T-helper 22 cell (primary cell): ENCODE data around the gene SCPEP1.
"Not testable (repeated sequence)": the region's sequence is repeated elsewhere in the genome, so short reads cannot be mapped to it uniquely, and the experiment has no call there.

ENCODE experiments used
- DNase-seq: peaks from one replicate; pipeline ENCODE4 v3.0.0-alpha.2; 2020; ENCODE audit warnings: low read depth

The SCPEP1 gene, protein sequence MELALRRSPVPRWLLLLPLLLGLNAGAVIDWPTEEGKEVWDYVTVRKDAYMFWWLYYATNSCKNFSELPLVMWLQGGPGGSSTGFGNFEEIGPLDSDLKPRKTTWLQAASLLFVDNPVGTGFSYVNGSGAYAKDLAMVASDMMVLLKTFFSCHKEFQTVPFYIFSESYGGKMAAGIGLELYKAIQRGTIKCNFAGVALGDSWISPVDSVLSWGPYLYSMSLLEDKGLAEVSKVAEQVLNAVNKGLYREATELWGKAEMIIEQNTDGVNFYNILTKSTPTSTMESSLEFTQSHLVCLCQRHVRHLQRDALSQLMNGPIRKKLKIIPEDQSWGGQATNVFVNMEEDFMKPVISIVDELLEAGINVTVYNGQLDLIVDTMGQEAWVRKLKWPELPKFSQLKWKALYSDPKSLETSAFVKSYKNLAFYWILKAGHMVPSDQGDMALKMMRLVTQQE

DNA sequence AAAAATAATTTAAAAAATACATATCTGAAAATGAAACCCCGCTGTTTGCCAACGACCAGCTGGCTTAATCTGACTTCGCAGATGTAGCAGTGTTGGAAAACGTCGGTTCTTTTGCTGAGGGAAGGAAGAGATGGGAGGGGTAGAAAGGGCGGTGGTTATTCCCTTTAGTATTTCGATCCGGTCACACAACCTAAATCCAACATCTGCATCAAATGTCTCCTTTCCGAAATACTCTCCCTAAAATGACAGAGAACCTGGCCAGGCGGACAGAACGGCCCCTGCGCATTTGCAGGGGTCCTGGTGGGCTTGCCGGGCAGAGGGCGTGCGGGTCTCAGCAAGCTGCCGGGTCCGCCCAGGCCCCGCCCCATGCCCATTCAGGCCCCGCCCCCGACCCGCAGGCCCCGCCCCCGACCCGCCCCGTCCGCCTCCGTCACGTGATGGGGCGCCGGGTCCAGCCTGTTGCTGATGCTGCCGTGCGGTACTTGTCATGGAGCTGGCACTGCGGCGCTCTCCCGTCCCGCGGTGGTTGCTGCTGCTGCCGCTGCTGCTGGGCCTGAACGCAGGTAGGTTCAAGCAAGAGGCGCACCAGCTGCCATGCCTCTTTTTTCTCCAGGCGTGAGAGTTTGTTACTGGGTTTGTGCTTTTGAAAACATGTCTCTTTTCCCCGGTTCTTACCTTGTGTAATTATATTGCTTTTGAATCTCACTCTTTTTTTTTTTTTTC lies at the start of gene SCPEP1:
Gene SCPEP1 (plus strand): TSS at position 459 of the 723 bp plus-strand sequence. CDS start 29 bp downstream, at position 488.
- DNase-seq, result peak; percentile 76

DNA sequence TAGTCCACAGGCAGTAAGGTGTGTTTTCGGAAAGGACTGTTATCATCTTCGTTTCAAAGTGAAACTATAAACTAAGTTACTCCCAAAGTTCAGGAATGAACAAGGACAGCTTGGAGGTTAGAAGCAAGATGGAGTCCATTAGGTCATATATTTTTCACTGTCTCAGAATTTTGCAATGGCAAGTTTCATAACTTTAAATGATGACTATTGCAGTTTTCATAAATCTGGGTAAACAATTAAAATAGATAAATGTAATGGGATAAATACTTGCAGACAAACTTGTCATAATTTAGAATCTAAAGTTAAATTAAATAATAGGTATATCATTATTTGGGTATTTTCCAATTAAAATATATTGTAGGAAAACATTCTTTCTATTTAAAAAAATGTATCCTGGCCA lies 49.3 kb upstream of the SCPEP1 start:
- no peak for DNase-seq

DNA sequence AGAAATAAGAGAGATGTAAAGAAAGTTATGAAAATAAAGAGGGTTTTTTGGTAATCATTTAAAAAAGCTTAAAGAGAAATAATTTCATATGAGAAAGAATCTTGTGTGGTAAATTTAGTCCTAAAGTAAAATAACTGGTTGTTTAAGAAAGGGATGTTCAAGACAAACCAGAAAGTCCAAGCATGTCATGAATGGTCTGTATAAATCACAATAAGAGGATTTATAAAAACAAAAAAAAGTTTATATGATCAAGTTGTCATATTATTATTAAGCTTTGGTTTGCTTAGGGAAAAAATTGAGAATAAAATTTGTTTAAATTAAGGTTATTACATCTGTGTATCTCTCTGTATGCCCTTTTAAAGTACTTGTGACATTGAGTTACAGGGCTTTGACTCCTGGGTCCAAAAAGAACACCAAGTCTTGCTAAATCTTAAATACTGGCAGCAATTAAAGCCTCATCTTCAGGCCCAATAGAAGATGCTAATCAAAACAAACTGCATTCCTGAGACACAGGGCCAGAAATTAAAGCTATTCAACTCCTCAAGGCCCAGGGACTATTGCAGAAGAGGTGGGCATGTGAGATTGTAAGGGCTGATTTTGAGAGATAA lies 48.5 kb upstream of the SCPEP1 start:
- no peak for DNase-seq

DNA sequence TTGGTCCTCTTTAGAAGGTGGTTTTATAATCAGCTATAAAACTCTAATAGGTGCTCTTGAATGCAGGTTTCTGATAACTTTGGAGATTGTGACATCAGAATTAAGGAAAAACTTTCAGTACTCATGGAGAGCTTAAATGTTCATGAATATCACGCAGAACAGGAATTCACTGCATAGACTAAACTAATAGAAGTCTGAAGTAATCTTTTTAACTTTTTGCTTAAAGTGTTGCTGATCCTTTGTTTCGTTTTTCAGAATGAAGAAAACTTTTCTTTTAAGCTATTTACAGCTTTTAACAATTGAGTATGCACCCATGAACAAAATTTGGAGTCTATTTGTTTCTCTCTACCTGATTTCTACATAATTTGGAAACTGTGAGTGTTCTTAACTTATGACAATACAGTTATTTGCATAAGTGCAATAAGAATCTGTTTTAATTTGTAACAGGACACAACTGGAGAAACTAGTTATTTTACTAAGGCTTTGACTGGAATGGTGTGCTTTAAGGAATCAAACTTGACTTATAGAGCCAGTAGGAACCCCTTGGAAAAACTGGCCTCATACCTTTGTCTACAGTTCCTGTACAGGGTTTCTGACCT lies 47.1 kb upstream of the SCPEP1 start:
- DNase-seq, result no peak

DNA sequence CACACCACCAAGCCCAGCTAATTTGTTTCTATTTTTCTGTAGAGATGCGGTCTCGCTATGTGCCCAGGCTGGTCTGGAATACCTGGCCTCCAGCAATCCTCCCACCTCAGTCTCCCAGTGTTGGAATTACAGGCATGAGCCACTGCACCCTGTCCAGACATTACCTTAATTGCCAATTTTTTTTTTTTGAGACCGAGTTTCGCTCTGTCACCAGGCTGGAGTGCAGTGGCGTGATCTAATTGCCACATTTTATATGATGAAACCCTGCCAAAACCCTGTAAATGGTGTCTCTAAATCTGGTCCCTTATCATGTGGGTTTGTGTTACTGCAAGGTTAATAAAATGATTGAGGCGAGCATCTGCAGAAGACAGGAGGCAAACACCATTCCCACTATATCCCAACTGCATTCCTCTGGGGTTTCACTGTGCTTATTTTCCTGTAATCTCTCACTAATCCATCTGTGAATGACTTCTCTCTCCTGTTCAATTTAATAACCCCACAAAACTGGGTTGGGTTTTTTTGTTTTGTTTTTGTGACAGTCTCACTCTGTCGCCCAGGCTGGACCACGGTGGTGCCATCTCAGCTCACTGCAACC lies 44.7 kb upstream of the SCPEP1 start:
- DNase-seq, result no peak

DNA sequence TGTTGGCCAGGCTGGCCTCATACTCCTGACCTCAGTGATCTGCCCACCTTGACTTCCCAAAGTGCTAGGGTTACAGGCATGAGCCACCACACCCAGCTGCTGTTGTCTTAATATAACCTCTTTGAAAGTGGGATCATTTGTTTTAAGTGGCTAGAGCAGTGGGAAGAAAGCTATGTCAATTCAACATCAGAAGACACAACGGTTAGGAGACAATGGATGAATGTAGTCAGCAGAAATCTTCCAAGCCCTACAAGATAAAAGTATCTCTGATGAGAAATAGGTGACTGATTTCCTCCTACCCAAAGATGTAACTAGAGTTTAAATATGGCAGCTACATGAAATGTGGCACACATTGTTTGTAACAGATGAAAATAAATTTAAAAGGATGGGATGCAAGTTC lies 44.1 kb upstream of the SCPEP1 start:
- DNase-seq, result no peak

DNA sequence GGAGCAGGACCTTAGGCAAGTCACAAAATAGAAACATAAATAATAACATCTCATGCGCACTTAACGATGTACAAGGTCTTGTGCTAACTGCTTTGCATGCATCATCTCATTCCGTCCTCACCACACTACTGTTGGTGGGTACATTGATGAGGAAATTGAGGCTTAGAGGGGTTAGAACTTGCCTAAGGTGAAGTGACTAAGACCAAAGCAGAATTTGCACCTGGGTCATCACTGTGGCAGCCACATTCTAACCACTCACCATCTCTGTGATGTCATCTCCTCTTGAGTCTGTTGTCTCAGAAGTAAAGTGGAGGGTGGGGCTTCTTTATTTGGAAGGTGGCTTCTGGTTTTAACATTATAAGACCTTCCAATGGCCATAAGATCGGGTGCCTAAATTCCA lies 43.7 kb upstream of the SCPEP1 start:
- no peak for DNase-seq

DNA sequence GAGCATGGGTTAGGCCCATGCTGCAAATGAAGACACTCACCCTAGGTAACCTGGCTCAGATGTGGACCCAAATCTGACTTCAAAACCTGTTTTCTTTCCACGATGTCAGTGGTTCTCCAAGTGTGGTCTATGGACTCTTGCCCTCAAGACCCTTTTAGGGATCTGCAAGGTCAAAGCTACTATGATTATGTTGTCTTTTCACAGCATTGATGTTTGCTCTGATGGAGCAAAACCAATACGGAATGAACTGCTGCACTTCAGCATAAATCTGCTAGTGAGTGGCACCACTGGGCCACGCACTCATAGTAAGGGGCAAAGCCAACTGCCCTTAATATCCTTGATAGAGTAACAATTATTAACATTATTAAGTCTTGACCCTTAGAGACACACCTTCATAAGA lies 42.5 kb upstream of the SCPEP1 start:
- DNase-seq, result no peak

DNA sequence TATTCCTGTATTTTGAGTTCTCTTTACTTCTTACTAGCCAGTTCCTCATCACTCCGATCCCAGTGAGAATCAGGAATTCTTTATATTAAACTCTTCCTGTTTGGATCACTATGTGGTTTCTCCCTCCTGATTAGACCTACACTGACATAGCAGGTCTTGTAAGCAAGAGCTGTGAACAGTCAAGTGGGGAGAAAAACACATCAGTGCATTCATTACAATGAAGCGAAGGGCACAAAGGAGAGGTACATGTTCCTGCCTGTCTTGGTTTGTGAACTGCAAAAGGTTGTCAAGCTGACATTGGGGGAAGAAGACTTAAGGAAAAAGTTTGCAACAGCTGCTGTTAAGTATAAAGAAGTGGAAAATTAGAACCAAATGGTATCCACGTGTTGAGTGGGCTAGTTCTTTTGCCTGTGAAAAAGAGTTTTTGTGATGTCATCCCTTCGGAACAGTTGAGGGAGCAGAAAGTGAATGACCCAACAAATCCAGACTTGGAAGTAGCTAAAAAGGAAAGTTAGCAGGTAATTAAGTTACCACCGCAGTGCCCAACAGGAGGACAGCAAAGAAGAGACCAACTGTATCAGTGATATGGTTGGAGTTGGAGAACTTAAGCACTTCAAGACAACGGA lies 41.1 kb upstream of the SCPEP1 start:
- DNase-seq, result no peak

DNA sequence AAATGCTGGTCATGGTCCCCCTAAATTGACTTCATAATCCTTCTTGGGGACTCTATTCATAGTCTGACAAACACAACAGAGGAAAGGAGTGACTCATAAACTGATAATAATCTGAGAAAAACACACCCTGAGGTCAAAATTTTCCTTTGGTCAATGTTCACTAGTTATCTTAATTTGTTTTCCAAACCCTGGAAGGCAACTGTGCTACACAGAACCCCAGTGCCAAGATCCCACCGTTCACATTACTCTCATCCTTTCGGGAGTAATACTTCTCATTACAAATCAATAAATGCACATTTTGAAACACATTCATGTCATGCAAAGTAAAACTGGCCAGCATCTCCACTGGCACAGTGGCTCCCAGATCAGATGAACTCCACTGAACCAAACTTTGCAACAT lies 40.2 kb upstream of the SCPEP1 start:
- no peak for DNase-seq

DNA sequence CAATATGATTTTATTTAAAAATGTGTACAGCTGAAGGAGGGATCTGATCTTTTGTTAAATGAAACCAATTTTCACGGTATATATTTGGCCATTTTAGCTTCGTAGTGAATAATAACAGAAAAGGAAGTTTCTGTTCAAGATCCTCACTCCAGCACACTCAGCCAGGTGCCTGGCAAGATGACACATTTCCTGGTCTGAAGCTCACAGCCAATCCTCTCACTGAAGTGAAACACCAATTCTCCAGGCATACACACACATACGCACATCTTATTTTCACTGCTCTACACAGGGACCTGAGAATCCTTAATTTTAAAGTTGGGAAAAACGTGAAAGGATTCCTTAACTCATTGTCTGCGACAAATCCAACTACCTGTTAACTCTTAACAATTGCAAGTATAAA lies 39.7 kb upstream of the SCPEP1 start:
- DNase-seq, result not testable (repeated sequence)

DNA sequence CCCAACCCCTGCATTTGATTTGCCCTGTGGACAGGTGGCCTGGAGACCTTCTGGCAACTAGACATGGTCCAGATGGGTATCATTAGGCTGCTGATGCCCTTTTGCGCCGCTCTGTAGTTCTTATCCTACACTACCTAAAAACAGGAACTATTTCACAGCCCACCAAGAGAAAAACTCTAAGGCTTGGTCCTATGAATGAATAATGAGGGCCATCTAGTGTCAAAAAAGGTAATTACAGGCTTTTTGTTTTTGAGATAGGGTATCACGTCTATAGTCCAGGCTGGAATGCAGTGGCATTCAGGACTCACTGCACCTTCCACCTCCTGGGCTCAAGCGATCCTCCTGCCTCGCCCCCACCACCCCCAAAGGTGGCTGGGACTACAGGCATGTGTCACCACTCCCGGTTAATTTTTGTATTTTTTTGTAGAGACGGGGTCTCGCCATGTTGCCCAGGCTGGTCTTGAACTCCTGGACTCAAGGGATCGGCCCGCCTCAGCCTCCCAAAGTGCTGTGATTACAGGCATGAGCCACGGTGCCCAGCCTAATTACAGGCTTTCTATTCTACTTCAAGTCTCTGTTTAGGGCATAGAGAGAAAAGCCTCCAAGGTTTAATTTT lies 38.0 kb upstream of the SCPEP1 start:
- no peak for DNase-seq

DNA sequence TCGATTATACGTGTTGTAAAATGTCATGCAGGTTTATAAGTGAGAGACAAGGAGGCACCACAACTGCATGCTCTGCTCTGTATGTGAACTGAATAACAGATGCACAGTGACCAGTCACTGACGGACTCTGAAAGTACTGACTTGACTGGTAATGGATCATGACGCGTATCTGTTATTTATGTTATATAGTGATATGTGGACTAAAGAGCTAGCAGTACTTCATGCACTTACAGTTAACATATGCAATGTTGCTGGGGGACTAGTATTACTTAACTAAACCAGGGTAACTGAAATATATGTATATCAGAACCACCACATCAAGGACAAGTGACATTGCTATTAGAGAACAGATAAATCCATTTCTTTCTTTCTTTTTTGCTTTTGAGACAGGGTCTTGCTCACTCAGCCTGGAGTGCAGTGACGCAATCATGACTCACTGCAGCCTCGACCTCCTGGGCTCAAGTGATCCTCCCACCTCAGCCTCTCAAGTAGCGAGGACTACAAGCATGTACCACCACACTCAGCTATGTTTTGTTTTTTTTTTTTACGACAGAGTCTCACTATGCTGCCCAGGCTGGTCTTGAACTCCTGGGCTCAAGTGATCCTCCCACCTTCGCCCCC lies 34.3 kb upstream of the SCPEP1 start:
- no peak for DNase-seq

DNA sequence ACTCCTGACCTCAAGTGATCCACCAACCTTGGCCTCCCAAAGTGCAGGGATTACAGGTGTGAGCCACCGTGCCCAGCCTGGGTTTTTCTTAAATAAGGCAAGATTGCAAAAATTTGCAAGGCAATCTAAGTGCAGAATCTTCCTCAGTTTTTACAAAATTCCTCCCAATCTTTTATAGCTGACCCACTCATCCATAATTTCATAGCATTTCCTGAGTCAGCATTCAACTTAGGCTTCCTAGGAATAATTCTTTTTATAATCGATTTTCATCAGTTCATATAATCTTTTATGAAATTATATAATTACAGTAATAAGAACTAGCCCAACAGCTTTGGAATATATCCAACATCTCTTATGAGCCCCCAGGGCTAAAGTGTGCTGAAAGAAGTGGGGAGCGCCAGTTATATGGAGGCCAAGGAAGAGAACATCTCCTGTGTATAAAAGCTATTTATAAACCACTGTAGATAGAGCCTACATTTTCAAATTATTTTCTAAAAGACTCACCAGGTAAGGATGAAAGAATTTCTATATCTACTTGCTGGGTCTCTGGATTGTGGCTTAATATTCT lies 31.9 kb upstream of the SCPEP1 start:
- DNase-seq, result no peak

DNA sequence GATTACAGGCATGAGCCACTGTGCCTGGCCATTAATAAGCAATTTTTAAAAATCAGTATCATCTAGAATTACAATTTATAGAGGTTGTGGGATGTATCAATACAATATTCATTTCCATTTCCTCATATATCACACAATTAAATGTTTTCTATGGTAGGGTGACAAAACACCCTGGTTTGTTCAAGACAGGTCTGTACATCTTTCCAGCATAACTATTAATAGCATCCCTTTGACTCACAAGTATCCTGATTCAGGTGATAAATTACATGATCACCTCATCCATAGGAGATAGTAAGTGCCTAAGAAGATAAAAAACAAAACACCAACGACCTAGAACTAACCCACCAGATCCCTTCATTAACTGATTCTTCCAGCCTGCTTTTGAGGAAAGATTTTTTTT lies 30.2 kb upstream of the SCPEP1 start:
- DNase-seq, result no peak

DNA sequence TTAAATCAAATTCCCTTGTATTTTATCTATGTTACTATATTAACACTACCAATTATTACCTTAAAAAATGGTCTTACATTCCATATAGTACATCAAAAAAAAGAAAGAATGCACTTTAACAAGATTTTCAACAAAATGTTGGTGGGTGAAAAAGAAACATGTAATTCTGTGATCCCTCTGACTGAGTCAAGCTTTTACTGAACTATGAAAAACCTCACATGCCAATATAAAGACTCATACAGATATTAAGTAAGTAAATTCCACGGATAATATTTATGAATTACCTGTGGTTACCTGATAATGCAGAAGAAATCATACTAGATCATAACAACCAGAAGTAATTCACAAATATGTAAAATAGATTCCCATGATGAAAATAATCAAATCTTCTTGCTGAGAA lies 29.4 kb upstream of the SCPEP1 start:
- no peak for DNase-seq

DNA sequence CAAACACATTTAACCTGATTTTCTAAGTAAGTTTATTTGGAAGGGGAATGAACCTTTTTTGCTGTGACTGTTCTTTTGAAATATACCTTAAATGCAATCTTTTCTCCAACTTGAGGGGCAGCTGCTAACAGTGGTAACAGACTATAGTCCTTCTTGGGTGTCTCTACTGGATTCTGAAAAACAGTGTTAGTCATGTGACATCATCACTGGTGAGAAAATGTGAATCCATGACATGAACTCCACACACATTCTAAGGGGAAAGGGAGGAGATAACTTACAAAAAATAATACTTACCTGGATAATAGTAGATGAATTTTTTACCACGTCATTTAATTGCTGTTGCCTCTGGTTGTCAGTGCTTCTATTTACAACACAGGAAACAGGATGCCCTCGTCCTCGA lies 28.3 kb upstream of the SCPEP1 start:
- DNase-seq, result no peak

DNA sequence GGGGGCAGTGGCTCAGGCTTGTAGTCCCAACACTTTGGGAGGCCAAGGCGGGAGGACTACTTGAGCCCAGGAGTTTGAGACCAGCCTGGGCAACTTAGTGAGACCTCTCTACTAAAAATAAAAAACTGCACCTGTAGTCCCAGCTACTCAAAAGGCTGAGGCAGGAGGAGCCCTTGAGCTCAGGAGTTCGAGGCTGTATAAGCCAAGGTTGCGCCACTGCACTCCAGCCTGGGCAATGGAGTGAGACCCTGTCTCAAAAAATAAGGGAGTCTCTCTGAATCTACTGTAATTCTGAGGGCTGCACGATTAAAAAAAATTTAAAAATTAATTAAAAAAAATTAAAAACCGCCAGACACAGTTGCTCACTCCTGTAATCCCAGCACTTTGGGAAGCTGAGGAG lies 20.9 kb upstream of the SCPEP1 start:
- DNase-seq, result no peak

DNA sequence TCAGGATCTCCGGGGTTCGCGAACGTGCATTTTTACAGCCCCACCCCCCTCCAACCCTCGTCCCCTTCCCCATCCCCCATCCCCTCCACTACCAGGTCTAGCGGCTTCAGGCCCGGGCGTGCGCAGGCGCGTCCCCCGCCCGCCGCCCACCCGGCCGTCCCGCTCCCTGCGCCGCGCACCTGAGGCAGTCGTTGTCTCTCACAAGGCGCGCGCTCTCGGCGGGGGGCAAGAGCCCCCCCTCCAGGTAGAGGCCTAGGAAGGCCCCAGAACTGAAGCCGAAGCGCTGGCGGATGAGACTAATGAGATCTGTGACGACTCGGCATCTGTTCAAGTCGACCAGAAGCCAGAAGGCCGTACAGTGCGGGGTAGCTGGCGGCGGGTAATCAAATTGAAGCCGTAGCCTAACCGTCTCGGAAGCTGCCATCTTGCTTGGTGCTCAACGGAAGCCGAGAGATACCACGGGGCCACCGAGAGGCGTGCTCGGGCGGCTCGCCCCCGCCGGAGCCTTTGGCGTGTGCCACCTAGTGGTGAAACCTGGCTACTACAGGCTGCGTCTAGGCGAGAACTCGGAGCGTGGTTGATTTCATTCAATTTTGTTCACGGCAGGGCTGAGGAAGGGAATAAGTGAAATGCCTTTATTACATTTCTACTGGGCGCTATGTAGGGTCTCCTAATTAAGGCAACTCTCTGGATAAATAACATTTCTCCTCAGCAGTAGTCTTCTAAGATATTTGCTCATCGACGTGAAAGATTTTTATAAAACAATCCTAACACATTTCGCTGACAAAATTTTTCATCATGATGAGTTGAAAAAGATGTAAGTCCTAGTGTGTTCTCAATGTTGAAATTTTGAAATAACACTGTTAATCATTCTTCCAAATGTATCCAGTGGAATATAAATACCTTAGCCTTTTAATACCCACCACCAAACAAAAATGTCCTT lies 17.1 kb upstream of the SCPEP1 start, which contains the start of gene COIL:
Gene COIL (minus strand): TSS at position 455 of the 943 bp plus-strand sequence. CDS start 31 bp downstream, at position 424.
- peak; percentile 81 for DNase-seq
